K562 (cell line): ENCODE measurements around the gene DHX58. TPM values are rescaled to one million over a fixed set of nuclear protein-coding genes. Genes with fewer than 3 reads are reported as not detected.

Experiments used
- ATF7 ChIP-seq: fragments of 450-650 bp; IDR thresholded peaks from 2 replicates; pipeline ENCODE4 v1.7.1; 2014; ENCODE audit warnings: mild to moderate bottlenecking, moderate library complexity
- CBFA2T3 ChIP-seq: fragments of 450-650 bp; IDR thresholded peaks from 2 replicates; pipeline ENCODE4 v1.6.1; 2017
- CBX8 ChIP-seq: fragments of 200-600 bp; sonication (generic); IDR thresholded peaks from 2 replicates; pipeline ENCODE4 v1.6.1; 2012; ENCODE audit warnings: borderline replicate concordance, mixed run types, low read depth, mild to moderate bottlenecking, moderate library complexity, mixed read lengths, low read length, control low read depth, inconsistent platforms; ENCODE audit not compliant: poor library complexity, severe bottlenecking; ENCODE audit errors: extremely low read depth
- CEBPG ChIP-seq, 3 experiments: fragments of 200-800 bp in 1 of 3; sonication (Bioruptor generic) in 1 of 3; sonication (generic) in 1 of 3; formaldehyde crosslinking in 1 of 3; IDR thresholded peaks in 2 of 3; conservative IDR thresholded peaks in 1 of 3; 2 replicates each; pipeline versions ENCODE4 v1.6.1 to v1.8.0; 2016 to 2022; ENCODE audit warnings: missing compliant biosample characterization in 2 of 3, missing genetic modification characterization in 2 of 3, mild to moderate bottlenecking in 1 of 3, missing genetic modification reagents in 1 of 3
- ESRRA ChIP-seq: fragments of 450-650 bp; IDR thresholded peaks from 2 replicates; pipeline ENCODE4 v1.6.1; 2014; ENCODE audit warnings: low read depth, mild to moderate bottlenecking, moderate library complexity, borderline replicate concordance
- GATAD2A ChIP-seq: fragments of 450-650 bp; IDR thresholded peaks from 2 replicates; pipeline ENCODE4 v1.6.1; 2017
- HDAC8 ChIP-seq: fragments of 450-650 bp; IDR thresholded peaks from 2 replicates; pipeline ENCODE4 v1.6.1; 2016; ENCODE audit warnings: mild to moderate bottlenecking, missing genetic modification characterization, moderate library complexity, missing compliant biosample characterization
- HLTF ChIP-seq: fragments of 450-650 bp; IDR thresholded peaks from 2 replicates; pipeline ENCODE4 v1.6.1; 2016
- HMG20A ChIP-seq: fragments of 450-650 bp; formaldehyde crosslinking; conservative IDR thresholded peaks from 2 replicates; pipeline ENCODE4 v1.4.0; 2020; ENCODE audit warnings: mild to moderate bottlenecking, mixed read lengths
- KLF6 ChIP-seq: fragments of 250-450 bp; sonication (Bioruptor Pico); IDR thresholded peaks from 2 replicates; pipeline ENCODE4 v1.4.0; 2020; ENCODE audit warnings: mild to moderate bottlenecking, moderate library complexity, borderline replicate concordance
- MAFG ChIP-seq: fragments of 450-650 bp; conservative IDR thresholded peaks from 2 replicates; pipeline ENCODE4 v1.6.1; 2016; ENCODE audit warnings: missing genetic modification characterization, missing compliant biosample characterization
- MCM5 ChIP-seq: fragments of 450-650 bp; IDR thresholded peaks from 2 replicates; pipeline ENCODE4 v1.6.1; 2016; ENCODE audit warnings: low read depth
- NCOA4 ChIP-seq: fragments of 450-650 bp; IDR thresholded peaks from 2 replicates; pipeline ENCODE4 v1.6.1; 2018; ENCODE audit warnings: mild to moderate bottlenecking; ENCODE audit not compliant: partially characterized antibody
- NEUROD1 ChIP-seq: fragments of 150-350 bp; IDR thresholded peaks from 2 replicates; pipeline ENCODE4 v1.6.1; 2014; ENCODE audit warnings: borderline replicate concordance, low read length, low read depth; ENCODE audit not compliant: partially characterized antibody
- NR3C1 ChIP-seq: sonication (generic); formaldehyde crosslinking; IDR thresholded peaks from 2 replicates; pipeline ENCODE4 v1.8.1; 2022; ENCODE audit warnings: missing genetic modification reagents
- SOX6 ChIP-seq: fragments of 450-650 bp; IDR thresholded peaks from 2 replicates; pipeline ENCODE4 v1.6.1; 2014; ENCODE audit warnings: mild to moderate bottlenecking
- SRSF7 ChIP-seq: fragments of 200-400 bp; formaldehyde crosslinking; optimal IDR thresholded peaks from 2 replicates; pipeline ENCODE3; 2017; ENCODE audit warnings: mild to moderate bottlenecking, low read depth, low read length
- STAT5B ChIP-seq: fragments of 250-450 bp; sonication (Bioruptor Pico); IDR thresholded peaks from 2 replicates; pipeline ENCODE4 v1.8.0; 2021; ENCODE audit warnings: mild to moderate bottlenecking, inconsistent platforms
- TARDBP ChIP-seq: fragments of 450-650 bp; IDR thresholded peaks from 2 replicates; pipeline ENCODE4 v1.6.1; 2016
- ZNF124 ChIP-seq: sonication (generic); formaldehyde crosslinking; IDR thresholded peaks from 2 replicates; pipeline ENCODE4 v1.8.1; 2022; ENCODE audit warnings: missing genetic modification reagents
- ZNF133 ChIP-seq: fragments of 250-450 bp; sonication (Bioruptor Pico); IDR thresholded peaks from 2 replicates; pipeline ENCODE4 v1.4.0; 2020; ENCODE audit warnings: mild to moderate bottlenecking
- ZNF134 ChIP-seq: fragments of 250-450 bp; sonication (Bioruptor Pico); conservative IDR thresholded peaks from 2 replicates; pipeline ENCODE4 v1.4.0; 2020
- ZNF217 ChIP-seq: sonication (generic); formaldehyde crosslinking; IDR thresholded peaks from 2 replicates; pipeline ENCODE4 v1.8.0; 2022; ENCODE audit warnings: mild to moderate bottlenecking, missing genetic modification reagents
- ZNF232 ChIP-seq: sonication (generic); formaldehyde crosslinking; IDR thresholded peaks from 2 replicates; pipeline ENCODE4 v1.8.0; 2022; ENCODE audit warnings: mild to moderate bottlenecking, missing genetic modification reagents
- ZNF589 ChIP-seq: fragments of 200-800 bp; sonication (Bioruptor generic); IDR thresholded peaks from 2 replicates; pipeline ENCODE4 v1.6.1; 2016; ENCODE audit warnings: low read depth, missing genetic modification characterization, missing compliant biosample characterization
- ZNF696 ChIP-seq: fragments of 250-450 bp; sonication (Bioruptor Pico); conservative IDR thresholded peaks from 2 replicates; pipeline ENCODE4 v1.4.0; 2020; ENCODE audit warnings: mild to moderate bottlenecking, moderate library complexity
- polyA plus RNA-seq, 8 experiments: library from polyadenylated mRNA; depleted of rRNA in 4 of 8; stranded (reverse) in 5 of 8; unstranded in 3 of 8; fragments of >200 nt; fragmentation: Nextera tagmentation in 2 of 8; fragmentation: Illumina TruSeq in 1 of 8; extraction: Ambion mirVana in 2 of 8; extraction: Trizol in 1 of 8; gene quantifications; 2 replicates each; pipeline versions ENCODE4 v1.2.1 to v1.2.3, GENCODE V29; 2011 to 2014; ENCODE audit warnings: inconsistent platforms in 1 of 8, missing spikeins in 1 of 8
- total RNA-seq, 7 experiments: library from RNA; depleted of rRNA in 6 of 7; stranded (reverse); fragments of >200 nt in 6 of 7; fragmentation: Illumina TruSeq in 2 of 7; extraction: Trizol in 2 of 7; gene quantifications; 2 replicates each; pipeline versions ENCODE4 v1.2.1 to v1.2.3, GENCODE V29; 2011 to 2021; ENCODE audit warnings: low replicate concordance in 1 of 7
- TF ChIP-seq, protein P1 (sequence below): sonication (generic); formaldehyde crosslinking; IDR thresholded peaks from 2 replicates; pipeline ENCODE4 v1.8.0; 2022; ENCODE audit warnings: missing genetic modification reagents, mild to moderate bottlenecking, borderline replicate concordance
- TF ChIP-seq, protein P2 (sequence below), 2 experiments: fragments of 250-450 bp in 1 of 2; fragments of 450-650 bp in 1 of 2; sonication (Bioruptor Pico) in 1 of 2; IDR thresholded peaks; 2 replicates each; pipeline versions ENCODE4 v1.6.1 to v1.8.0; 2016 to 2021; ENCODE audit warnings: mild to moderate bottlenecking in 2 of 2, moderate library complexity in 2 of 2, missing compliant biosample characterization in 1 of 2, missing genetic modification characterization in 1 of 2

The DHX58 gene
- total and polyA plus RNA-seq, 9 of the 15 experiments (the other 6 are each of a cell fraction or from before 2014, with no cell fraction given), result 0.15 to 3.0 (median 1.4) TPM

DNA sequence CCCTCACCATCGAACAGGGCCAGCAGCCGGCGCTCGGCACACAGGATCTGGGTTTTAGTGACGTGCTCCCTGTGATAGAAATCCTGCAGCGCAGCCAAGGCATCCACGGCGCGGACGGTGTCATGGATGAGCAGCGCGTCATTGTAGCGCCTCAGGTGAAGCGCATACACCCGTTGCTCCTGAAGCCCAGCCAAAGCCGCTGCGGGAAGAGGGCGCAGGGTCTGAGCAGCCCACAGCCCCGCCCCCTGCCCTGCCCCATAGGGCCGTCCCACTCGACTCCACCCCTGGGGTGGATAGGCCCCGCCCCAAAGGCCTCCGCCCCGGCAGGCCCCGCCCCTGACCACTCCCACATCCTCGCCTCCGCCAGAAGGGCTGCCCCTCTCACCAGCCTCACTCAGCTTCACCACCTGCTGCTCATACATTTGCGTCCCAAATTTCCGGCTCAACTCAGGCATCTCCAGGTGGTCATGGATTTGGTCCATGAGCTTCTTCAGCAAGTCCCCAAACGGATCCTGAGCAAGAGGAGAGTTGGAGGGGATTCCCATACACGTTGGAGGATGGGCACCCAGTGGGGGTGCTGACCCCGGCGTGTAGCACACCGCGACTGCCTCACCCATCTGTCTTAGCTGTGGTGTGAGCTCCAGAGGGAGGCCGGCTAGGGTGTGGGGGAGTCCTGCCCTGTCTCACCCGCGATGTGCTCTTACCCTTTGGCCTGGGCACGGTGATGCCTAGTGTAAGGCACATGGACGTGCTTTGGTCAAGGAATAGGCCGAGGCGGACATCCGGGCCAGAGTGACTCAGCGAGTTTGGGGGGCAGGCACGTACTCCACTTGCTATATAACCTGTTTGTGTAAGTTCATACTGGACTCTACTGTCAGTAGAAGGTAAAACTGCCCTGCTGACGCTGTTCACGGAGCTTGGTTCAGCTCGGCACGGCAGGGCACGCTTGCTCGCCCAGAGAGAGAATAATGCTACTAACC, 4.6 kb downstream of the DHX58 start (continued):
- TF ChIP-seq STAT5B (CRISPR knock-in tag), result no peak
- TF ChIP-seq HDAC8, result peak; percentile 88
- TF ChIP-seq ZNF696 (CRISPR knock-in tag), result no peak
- TF ChIP-seq, protein P1, sequence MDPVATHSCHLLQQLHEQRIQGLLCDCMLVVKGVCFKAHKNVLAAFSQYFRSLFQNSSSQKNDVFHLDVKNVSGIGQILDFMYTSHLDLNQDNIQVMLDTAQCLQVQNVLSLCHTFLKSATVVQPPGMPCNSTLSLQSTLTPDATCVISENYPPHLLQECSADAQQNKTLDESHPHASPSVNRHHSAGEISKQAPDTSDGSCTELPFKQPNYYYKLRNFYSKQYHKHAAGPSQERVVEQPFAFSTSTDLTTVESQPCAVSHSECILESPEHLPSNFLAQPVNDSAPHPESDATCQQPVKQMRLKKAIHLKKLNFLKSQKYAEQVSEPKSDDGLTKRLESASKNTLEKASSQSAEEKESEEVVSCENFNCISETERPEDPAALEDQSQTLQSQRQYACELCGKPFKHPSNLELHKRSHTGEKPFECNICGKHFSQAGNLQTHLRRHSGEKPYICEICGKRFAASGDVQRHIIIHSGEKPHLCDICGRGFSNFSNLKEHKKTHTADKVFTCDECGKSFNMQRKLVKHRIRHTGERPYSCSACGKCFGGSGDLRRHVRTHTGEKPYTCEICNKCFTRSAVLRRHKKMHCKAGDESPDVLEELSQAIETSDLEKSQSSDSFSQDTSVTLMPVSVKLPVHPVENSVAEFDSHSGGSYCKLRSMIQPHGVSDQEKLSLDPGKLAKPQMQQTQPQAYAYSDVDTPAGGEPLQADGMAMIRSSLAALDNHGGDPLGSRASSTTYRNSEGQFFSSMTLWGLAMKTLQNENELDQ (CRISPR knock-in tag), result no peak
- no peak for TF ChIP-seq ZNF124 (CRISPR knock-in tag)
- TF ChIP-seq ZNF232, result no peak
- TF ChIP-seq GATAD2A, result no peak
- no peak for TF ChIP-seq HMG20A
- TF ChIP-seq CBX8, result no peak
- peak; percentile 83 for TF ChIP-seq KLF6 (CRISPR knock-in tag)
- no peak for TF ChIP-seq HLTF
- no peak for TF ChIP-seq ESRRA
- TF ChIP-seq TARDBP, result no peak
- TF ChIP-seq NCOA4, result no peak
- no peak for TF ChIP-seq SRSF7
- TF ChIP-seq MCM5, result no peak
- TF ChIP-seq MAFG (tag), result peak; percentile 56; the same call in 1 of the 2 replicates
- no peak for TF ChIP-seq ATF7
- no peak for TF ChIP-seq NR3C1 (CRISPR knock-in tag)
- TF ChIP-seq CBFA2T3, result no peak
- TF ChIP-seq CEBPG (CRISPR knock-in tag; IDR thresholded peaks at IDR 0.05), result no peak
- TF ChIP-seq CEBPG (tag; conservative IDR thresholded peaks at IDR 0.05 in 1 of 2, IDR thresholded peaks at IDR 0.05 in 1 of 2), result no peak
- no peak for TF ChIP-seq SOX6
- TF ChIP-seq, protein P2, sequence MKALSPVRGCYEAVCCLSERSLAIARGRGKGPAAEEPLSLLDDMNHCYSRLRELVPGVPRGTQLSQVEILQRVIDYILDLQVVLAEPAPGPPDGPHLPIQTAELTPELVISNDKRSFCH (CRISPR knock-in tag; IDR thresholded peaks at IDR 0.05), result no peak
- TF ChIP-seq, protein P2 (tag; IDR thresholded peaks at IDR 0.05), result peak; percentile 87
- TF ChIP-seq ZNF217 (CRISPR knock-in tag), result no peak
- no peak for TF ChIP-seq NEUROD1
- TF ChIP-seq ZNF134 (CRISPR knock-in tag), result no peak
- no peak for TF ChIP-seq ZNF133 (CRISPR knock-in tag)
- TF ChIP-seq ZNF589, result no peak
